ENCODE data around the gene TSPEAR. TPM values are rescaled to one million over a fixed set of nuclear protein-coding genes. Genes with fewer than 3 reads are reported as not detected.

The TSPEAR gene
- total RNA-seq, 2 donors from 2014 or later: not detected

GRCh38 chr21:44720170-44720569, 8.8 kb upstream of the TSPEAR start:
- no peaks in the 10 kb centered on the region for H3K9me3 ChIP-seq
- H3K9ac ChIP-seq (ENCODE audit: low read depth in 2 of 2, low read length in 2 of 2): no peak overlapping the region
- no peak overlapping the region for H3K27ac ChIP-seq
- intact Hi-C loops (cut with DNase I): no loop called here
- no peaks in the 10 kb centered on the region for H3K36me3 ChIP-seq
- no peak overlapping the region for H3K4me3 ChIP-seq
- DNase-seq: no peak
- no peak for TF ChIP-seq CTCF (IDR thresholded peaks at IDR 0.05)
- H3K4me1 ChIP-seq: no peaks in the 10 kb centered on the region
- H3K27me3 ChIP-seq: peaks cover 19% of the 10 kb centered on the region

- H3K9ac ChIP-seq (ENCODE audit: low read depth in 2 of 2, low read length in 2 of 2): no peak overlapping the region
- no peak overlapping the region for H3K27ac ChIP-seq
- H3K4me1 ChIP-seq: no peaks in the 10 kb centered on the region
- TF ChIP-seq CTCF (IDR thresholded peaks at IDR 0.05): no peak
- no peaks in the 10 kb centered on the region for H3K36me3 ChIP-seq
- no peaks in the 10 kb centered on the region for H3K9me3 ChIP-seq
- peaks cover 11% of the 10 kb centered on the region for H3K27me3 ChIP-seq
- intact Hi-C loops (cut with DNase I): no loop called here
- H3K4me3 ChIP-seq: no peak overlapping the region
- DNase-seq: no peak
Observed at GRCh38 chr21:44718571-44718970, 7.2 kb upstream of the TSPEAR start.

GRCh38 chr21:44718093-44718492, 6.7 kb upstream of the TSPEAR start:
- no peak overlapping the region for H3K27ac ChIP-seq
- no peak overlapping the region for H3K9ac ChIP-seq (ENCODE audit: low read depth in 2 of 2, low read length in 2 of 2)
- no peaks in the 10 kb centered on the region for H3K9me3 ChIP-seq
- no peaks in the 10 kb centered on the region for H3K4me1 ChIP-seq
- DNase-seq: no peak
- no peaks in the 10 kb centered on the region for H3K36me3 ChIP-seq
- no peak for TF ChIP-seq CTCF (IDR thresholded peaks at IDR 0.05)
- no peak overlapping the region for H3K4me3 ChIP-seq
- H3K27me3 ChIP-seq: peaks cover 9% of the 10 kb centered on the region
- intact Hi-C loops (cut with DNase I): no loop called here

GRCh38 chr21:44716984-44717383, 5.6 kb upstream of the TSPEAR start:
- intact Hi-C loops (cut with DNase I): no loop called here
- Histone ChIP-seq H3K36me3 (no peaks in the 10 kb centered on the region), H3K4me3 (no peak overlapping the region), H3K9ac (ENCODE audit: low read depth in 2 of 2, low read length in 2 of 2) (no peak overlapping the region), H3K9me3 (no peaks in the 10 kb centered on the region), H3K27me3 (peaks cover 12% of the 10 kb centered on the region), H3K4me1 (no peaks in the 10 kb centered on the region), H3K27ac (no peak overlapping the region)
- DNase-seq: no peak
- no peak for TF ChIP-seq CTCF (IDR thresholded peaks at IDR 0.05)

GRCh38 chr21:44714905-44715304, 3.5 kb upstream of the TSPEAR start:
- H3K9ac ChIP-seq (ENCODE audit: low read depth in 2 of 2, low read length in 2 of 2): no peak overlapping the region
- no peak overlapping the region for H3K27ac ChIP-seq
- H3K4me3 ChIP-seq: no peak overlapping the region
- H3K4me1 ChIP-seq: no peaks in the 10 kb centered on the region
- TF ChIP-seq CTCF (IDR thresholded peaks at IDR 0.05): no peak
- no peaks in the 10 kb centered on the region for H3K36me3 ChIP-seq
- H3K9me3 ChIP-seq: no peaks in the 10 kb centered on the region
- H3K27me3 ChIP-seq: peaks cover 33% of the 10 kb centered on the region
- intact Hi-C loops (cut with DNase I): no loop called here
- no peak for DNase-seq

GRCh38 chr21:44713846-44714245, 2.5 kb upstream of the TSPEAR start:
- no peak for DNase-seq
- Histone ChIP-seq H3K9ac (ENCODE audit: low read depth in 2 of 2, low read length in 2 of 2) (no peak overlapping the region), H3K27me3 (peaks cover 44% of the 10 kb centered on the region), H3K36me3 (no peaks in the 10 kb centered on the region), H3K27ac (no peak overlapping the region), H3K9me3 (no peaks in the 10 kb centered on the region), H3K4me3 (no peak overlapping the region), H3K4me1 (no peaks in the 10 kb centered on the region)
- intact Hi-C loops (cut with DNase I): no loop called here
- TF ChIP-seq CTCF (IDR thresholded peaks at IDR 0.05): no peak
